Brain (organoid and tissue), 1 donor: Measurements from ENCODE around the gene OTOP2. TPM values are rescaled to one million over a fixed set of nuclear protein-coding genes. Genes with fewer than 3 reads are reported as not detected.

ENCODE experiments used
- polyA plus RNA-seq: library from polyadenylated mRNA; stranded (reverse); fragments of 350-450 nt; fragmentation: Illumina TruSeq; extraction: RNeasy Lipid Tissue Mini Kit (QIAGEN cat#74804); gene quantifications from one replicate; pipeline ENCODE4 v1.2.3, GENCODE V29; 2015; ENCODE audit warnings: low read depth, low replicate concordance; ENCODE audit not compliant: insufficient read depth

Gene OTOP2
- polyA plus RNA-seq, 1 donor from 2014 or later: not detected

Other genes starting within 250 kb of the OTOP2 start
- 0.54 TPM for gene CD300LF, start 211.3 kb upstream of the OTOP2 start, polyA plus RNA-seq
- gene RAB37, start 187.0 kb upstream of the OTOP2 start, polyA plus RNA-seq: 2.8 TPM
- gene NHERF1, start 175.6 kb upstream of the OTOP2 start, polyA plus RNA-seq: 95.8 TPM
- gene NAT9, start 147.9 kb upstream of the OTOP2 start, polyA plus RNA-seq: 24.8 TPM
- 10.0 TPM for gene GRIN2C, start 64.4 kb upstream of the OTOP2 start, polyA plus RNA-seq
- 16.7 TPM for gene FDXR, start 51.3 kb upstream of the OTOP2 start, polyA plus RNA-seq
- gene FADS6, start 30.6 kb upstream of the OTOP2 start, polyA plus RNA-seq: 0.39 TPM
- gene USH1G, start 1.0 kb upstream of the OTOP2 start, polyA plus RNA-seq: not detected
- gene OTOP3, start 11.6 kb downstream of the OTOP2 start, polyA plus RNA-seq: not detected
- 93.8 TPM for gene HID1, start 48.5 kb downstream of the OTOP2 start, polyA plus RNA-seq
- gene CDR2L, start 63.4 kb downstream of the OTOP2 start, polyA plus RNA-seq: 26.6 TPM
- gene MRPL58, start 88.4 kb downstream of the OTOP2 start, polyA plus RNA-seq: 36.7 TPM
- 425 TPM for gene ATP5PD, start 122.7 kb downstream of the OTOP2 start, polyA plus RNA-seq
- 44.3 TPM for gene KCTD2, start 123.0 kb downstream of the OTOP2 start, polyA plus RNA-seq
- gene SLC16A5, start 163.7 kb downstream of the OTOP2 start, polyA plus RNA-seq: 0.27 TPM
- gene ARMC7, start 185.7 kb downstream of the OTOP2 start, polyA plus RNA-seq: 17.8 TPM
- gene NT5C, start 207.5 kb downstream of the OTOP2 start, polyA plus RNA-seq: 38.9 TPM
- gene JPT1, start 230.2 kb downstream of the OTOP2 start, polyA plus RNA-seq: 609 TPM